Myometrial cell (primary cell): ENCODE data around the gene PCDHB12. TPM values are rescaled to one million over a fixed set of nuclear protein-coding genes. Genes with fewer than 3 reads are reported as not detected.

ENCODE experiments used
- total RNA-seq: library from RNA; depleted of rRNA; stranded (reverse); fragments of >200 nt; gene quantifications from 2 replicates; pipeline ENCODE4 v1.2.3, GENCODE V29; 2015

PCDHB12 gene
- not detected in 2 replicates for total RNA-seq

DNA sequence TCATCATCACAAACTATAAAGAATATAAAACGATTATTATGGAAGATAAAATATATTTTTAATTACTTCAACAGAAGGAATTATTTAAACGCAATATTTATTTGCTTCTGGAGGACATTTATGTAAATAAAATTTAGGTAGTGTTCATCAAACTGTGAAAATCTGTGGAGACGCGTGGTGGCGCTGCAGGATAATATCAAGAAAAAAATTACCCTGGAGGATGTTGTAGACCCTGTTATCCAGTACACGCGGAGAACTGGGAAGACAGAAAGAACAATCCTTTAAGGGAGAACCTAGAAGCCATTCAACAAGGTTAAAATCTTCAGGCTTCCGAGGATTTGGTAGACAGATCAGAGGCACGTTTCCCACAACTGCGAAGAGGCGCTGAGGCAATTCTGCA is at the start of gene PCDHB12:
Gene PCDHB12, plus strand, starts transcription at position 242 of the 400 bp plus-strand sequence. CDS start 189 bp downstream, outside the sequence.

DNA sequence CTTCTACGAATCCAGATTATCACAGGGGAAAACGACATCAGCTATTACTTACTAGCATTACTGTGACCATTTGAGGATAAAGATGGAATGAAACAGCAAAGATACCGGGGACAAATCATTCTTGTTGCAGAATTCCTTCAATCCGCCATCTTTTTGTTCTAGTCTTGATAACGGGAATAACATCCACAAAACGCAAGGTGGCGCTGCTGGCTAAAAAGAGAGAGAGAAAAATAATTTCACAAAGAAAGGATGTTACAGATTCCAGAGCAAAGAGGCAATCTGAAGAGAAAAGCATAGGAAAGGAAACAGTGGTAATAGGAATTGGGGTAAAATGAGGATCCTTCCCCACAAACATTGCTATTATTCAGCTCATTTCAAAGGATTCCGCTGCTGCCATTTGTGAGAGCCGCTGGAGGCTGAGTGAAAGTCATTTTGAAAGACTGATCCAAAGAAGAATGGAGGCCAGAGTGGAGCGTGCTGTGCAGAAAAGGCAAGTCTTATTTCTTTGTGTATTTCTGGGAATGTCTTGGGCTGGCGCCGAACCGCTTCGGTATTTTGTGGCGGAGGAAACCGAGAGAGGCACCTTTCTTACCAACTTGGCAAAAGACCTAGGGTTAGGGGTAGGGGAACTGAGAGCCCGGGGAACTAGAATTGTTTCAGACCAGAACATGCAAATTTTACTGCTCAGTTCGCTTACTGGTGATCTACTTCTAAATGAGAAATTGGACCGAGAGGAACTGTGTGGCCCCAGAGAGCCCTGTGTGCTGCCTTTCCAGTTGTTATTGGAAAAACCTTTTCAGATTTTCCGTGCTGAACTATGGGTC is 35.9 kb upstream of the PCDHB12 start, which contains the start of gene PCDHB7:
Gene PCDHB7, plus strand, starts transcription at position 264 of the 824 bp plus-strand sequence. Its CDS starts 192 bp downstream, at position 456.

DNA sequence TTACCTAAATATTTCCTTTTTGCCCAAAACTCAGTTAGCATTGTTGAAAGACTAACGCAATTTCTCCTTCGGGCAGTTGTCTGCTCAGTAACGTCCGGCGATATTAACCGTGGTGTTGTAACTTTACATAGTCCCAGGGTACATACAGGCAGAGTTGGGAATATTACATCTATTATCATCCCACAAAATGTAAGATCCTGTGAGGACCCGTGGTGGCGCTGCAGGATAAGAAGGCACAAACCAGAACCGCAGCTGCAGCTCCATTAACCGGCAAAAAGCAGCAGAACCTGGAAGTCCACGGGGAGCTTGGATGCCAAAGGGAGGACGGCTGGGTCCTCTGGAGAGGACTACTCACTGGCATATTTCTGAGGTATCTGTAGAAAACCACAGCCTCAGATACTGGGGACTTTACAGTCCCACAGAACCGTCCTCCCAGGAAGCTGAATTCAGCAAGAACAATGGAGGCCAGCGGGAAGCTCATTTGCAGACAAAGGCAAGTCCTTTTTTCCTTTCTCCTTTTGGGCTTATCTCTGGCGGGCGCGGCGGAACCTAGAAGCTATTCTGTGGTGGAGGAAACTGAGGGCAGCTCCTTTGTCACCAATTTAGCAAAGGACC is 30.8 kb upstream of the PCDHB12 start, which contains the start of gene PCDHB8:
Gene PCDHB8, plus strand, starts transcription at position 214 of the 615 bp plus-strand sequence. Its CDS starts 245 bp downstream, at position 459.

DNA sequence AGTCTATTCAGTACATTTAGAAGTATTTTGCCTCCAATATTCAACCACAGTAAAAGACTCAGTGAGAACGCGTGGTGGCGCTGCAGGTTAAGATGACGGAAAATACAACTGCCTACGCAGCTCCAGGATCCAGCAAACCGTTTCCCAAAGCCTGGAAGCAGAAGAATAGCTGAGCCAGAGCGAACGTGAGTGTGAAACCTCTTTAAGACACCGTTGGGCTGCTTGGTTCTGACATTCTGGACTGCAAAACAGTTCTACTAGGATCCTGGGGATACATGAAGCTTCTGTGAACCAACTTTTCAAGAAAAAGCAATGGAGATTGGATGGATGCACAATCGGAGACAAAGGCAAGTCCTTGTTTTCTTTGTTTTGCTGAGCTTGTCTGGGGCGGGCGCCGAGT is 26.3 kb upstream of the PCDHB12 start, which contains the start of gene PCDHB16:
Gene PCDHB16, plus strand, starts transcription at position 140 of the 400 bp plus-strand sequence. Its CDS starts 173 bp downstream, at position 313.

DNA sequence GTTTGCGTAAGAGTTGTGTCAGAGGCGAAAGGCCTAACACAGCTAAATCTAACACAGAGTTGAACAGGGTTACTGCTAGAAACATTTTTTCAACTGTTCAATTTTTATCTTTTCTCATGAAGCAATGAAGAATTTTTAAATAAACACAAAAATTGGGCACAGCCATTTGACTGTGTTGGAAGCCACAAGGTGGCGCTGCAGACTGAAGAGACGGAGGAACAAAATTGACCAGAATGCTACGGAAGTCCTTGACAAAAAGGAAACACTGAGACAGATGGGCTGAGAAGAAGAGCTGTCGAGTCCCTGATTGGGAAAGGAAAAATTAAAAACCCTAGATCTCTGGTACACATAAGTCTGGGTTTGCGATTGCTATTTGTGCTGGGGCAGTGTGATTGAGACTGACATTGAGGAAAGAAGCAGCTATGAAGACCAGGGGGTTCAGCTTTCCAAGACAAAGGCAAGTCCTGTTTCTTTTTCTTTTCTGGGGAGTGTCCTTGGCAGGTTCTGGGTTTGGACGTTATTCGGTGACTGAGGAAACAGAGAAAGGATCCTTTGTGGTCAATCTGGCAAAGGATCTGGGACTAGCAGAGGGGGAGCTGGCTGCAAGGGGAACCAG is 21.5 kb upstream of the PCDHB12 start, which contains the start of gene PCDHB9:
Gene PCDHB9, plus strand, starts transcription at position 265 of the 616 bp plus-strand sequence. Its CDS starts 158 bp downstream, at position 423.

DNA sequence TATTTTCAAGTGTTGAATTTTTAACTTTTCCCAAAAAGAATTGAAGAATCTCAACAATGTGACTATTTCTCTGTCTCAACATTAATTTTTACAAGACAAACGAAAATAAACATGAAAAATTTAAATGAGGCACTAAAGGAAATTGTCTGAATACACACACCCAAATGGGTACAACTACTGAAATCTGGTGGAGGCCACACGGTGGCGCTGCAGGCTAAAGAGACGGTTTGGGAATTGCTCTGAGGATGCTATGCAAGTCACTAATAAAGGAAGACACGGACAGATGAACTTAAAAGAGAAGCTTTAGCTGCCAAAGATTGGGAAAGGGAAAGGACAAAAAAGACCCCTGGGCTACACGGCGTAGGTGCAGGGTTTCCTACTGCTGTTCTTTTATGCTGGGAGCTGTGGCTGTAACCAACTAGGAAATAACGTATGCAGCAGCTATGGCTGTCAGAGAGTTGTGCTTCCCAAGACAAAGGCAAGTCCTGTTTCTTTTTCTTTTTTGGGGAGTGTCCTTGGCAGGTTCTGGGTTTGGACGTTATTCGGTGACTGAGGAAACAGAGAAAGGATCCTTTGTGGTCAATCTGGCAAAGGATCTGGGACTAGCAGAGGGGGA is 16.3 kb upstream of the PCDHB12 start, which contains the start of gene PCDHB10:
Gene PCDHB10, plus strand, starts transcription at position 244 of the 616 bp plus-strand sequence. Its CDS starts 200 bp downstream, at position 444.

DNA sequence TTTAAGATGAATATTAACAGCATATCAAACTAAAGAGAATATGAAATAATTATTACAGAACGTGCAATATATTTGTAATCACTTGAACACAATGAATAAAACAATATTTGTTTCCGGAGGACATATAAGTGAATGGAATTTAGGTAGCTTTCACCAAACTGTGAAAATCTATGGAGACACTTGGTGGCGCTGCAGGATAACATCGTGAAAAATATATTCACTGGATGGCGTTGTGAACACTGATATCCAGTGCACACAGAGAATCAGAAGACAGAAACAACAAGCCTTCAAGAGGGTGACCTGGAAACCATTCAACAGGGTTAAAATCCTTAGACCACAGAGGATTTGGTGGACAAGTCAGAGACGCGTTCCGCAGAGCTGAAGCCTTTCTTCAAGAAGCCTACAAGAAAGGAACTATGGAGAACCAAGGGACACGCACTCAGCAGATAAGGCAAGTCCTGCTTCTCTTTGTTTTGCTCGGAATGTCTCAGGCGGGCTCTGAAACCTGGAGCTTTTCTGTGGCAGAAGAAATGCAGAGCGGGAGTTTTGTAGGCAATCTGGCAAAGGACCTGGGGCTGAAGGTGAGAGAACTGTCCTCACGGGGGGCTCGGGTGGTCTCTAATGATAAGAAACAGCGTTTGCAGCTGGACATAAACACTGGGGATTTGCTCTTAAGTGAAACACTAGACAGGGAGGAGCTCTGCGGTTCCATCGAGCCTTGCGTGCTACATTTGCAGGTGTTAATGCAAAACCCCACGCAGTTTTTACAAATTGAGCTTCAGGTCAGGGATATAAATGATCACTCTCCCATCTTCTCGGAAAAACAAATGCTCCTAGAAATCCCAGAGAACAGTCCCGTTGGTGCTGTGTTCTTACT is 8.9 kb upstream of the PCDHB12 start, which contains the start of gene PCDHB11:
Gene PCDHB11, plus strand, starts transcription at position 269 of the 877 bp plus-strand sequence. Its CDS starts 148 bp downstream, at position 417.

DNA sequence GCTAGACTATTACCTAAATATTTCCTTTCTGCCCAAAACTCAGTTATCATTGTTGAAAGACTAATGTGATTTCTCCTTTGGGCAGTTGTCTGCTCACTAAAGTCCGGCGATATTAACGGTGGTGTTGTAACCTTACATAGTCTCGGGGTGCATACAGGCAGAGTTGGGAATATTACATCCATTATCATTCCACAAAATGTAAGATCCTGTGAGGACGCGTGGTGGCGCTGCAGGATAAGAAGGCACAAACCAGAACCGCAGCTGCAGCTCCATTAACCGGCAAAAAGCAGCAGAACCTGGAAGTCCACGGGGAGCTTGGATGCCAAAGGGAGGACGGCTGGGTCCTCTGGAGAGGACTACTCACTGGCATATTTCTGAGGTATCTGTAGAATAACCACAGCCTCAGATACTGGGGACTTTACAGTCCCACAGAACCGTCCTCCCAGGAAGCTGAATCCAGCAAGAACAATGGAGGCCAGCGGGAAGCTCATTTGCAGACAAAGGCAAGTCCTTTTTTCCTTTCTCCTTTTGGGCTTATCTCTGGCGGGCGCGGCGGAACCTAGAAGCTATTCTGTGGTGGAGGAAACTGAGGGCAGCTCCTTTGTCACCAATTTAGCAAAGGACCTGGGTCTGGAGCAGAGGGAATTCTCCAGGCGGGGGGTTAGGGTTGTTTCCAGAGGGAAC is 5.3 kb downstream of the PCDHB12 start, which contains the start of gene PCDHB13:
Gene PCDHB13, plus strand, starts transcription at position 264 of the 684 bp plus-strand sequence. Its CDS starts 205 bp downstream, at position 469.

DNA sequence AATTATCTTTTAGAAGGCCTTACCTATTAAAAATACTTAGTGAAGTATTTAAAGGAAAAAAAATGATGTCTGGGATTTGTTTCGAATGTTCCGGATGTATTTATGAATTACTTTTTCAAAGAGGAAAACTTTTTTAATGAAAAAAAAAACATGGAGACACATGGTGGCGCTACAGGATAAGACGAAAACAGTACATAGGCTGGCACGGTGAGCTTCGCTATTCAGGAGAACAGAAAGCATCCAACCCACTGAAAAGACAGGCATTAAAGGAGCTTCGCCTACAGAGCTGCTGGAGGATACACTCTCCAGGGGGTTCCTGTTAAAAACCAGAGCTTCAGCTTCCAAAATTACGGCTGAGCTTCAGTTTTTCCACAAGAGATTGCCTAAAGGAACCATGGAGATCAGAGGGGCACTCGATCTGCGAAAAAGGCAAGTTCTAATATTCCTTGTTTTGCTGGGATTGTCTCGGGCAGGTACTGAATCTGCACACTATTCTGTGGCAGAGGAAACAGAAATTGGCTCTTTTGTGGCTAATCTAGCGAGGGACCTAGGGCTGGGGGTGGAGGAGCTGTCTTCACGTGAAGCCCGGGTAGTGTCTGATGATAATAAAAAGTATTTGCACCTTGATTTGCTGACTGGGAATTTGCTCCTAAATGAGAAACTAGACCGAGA is 14.7 kb downstream of the PCDHB12 start, which contains the start of gene PCDHB14:
Gene PCDHB14, plus strand, starts transcription at position 232 of the 672 bp plus-strand sequence. Its CDS starts 163 bp downstream, at position 395.

DNA sequence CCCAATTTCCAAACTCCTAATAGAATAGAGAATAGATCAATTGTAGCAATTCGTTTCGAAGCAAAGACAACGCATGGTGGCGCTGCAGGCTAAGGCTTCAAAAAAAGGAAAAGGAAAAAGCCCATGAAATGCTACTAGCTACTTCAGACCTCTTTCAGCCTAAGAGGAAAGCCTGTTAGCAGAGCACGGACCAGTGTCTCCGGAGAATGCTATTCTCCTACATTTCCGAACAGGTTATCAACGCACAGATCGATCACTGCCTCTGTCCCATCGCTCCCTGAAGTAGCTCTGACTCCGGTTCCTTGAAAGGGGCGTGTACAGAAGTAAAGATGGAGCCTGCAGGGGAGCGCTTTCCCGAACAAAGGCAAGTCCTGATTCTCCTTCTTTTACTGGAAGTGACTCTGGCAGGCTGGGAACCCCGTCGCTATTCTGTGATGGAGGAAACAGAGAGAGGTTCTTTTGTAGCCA is 36.8 kb downstream of the PCDHB12 start, which contains the start of gene PCDHB15:
Gene PCDHB15, plus strand, starts transcription at position 146 of the 468 bp plus-strand sequence. Its CDS starts 184 bp downstream, at position 330.

Other genes starting within 250 kb of the PCDHB12 start
- not detected in 2 replicates for gene PCDHAC2, start 242.2 kb upstream of the PCDHB12 start, total RNA-seq
- gene PCDHB1, start 157.3 kb upstream of the PCDHB12 start, total RNA-seq: not detected in 2 replicates
- gene PCDHB2, start 114.1 kb upstream of the PCDHB12 start, total RNA-seq: 0.18 and 0.29 TPM in 2 replicates
- gene PCDHB3, start 108.2 kb upstream of the PCDHB12 start, total RNA-seq: 0.89 TPM in 1 of 2 replicates, not detected in the other
- gene PCDHB4, start 86.9 kb upstream of the PCDHB12 start, total RNA-seq: not detected in 2 replicates
- gene PCDHB5, start 73.5 kb upstream of the PCDHB12 start, total RNA-seq: under 0.01 TPM in 1 of 2 replicates, not detected in the other
- not detected in 2 replicates for gene PCDHB6, start 58.7 kb upstream of the PCDHB12 start, total RNA-seq
- under 0.01 and 1.4 TPM in 2 replicates for gene PCDHB7, start 36.1 kb upstream of the PCDHB12 start, total RNA-seq
- not detected in 2 replicates for gene PCDHB8, start 30.9 kb upstream of the PCDHB12 start, total RNA-seq
- gene PCDHB16, start 26.3 kb upstream of the PCDHB12 start, total RNA-seq: under 0.01 TPM in 2 replicates
- 0.18 TPM in 1 of 2 replicates, not detected in the other for gene PCDHB9, start 21.6 kb upstream of the PCDHB12 start, total RNA-seq
- 0.58 TPM in 1 of 2 replicates, not detected in the other for gene PCDHB10, start 16.4 kb upstream of the PCDHB12 start, total RNA-seq
- not detected in 2 replicates for gene PCDHB11, start 9.1 kb upstream of the PCDHB12 start, total RNA-seq
- gene PCDHB13, start 5.2 kb downstream of the PCDHB12 start, total RNA-seq: under 0.01 TPM in 1 of 2 replicates, not detected in the other
- under 0.01 and 1.7 TPM in 2 replicates for gene PCDHB14, start 14.6 kb downstream of the PCDHB12 start, total RNA-seq
- gene PCDHB15, start 36.7 kb downstream of the PCDHB12 start, total RNA-seq: 0.35 TPM in 1 of 2 replicates, not detected in the other
- gene SLC25A2, start 95.3 kb downstream of the PCDHB12 start, total RNA-seq: under 0.01 TPM in 1 of 2 replicates, not detected in the other
- 45.8 and 59.5 TPM in 2 replicates for gene TAF7, start 112.1 kb downstream of the PCDHB12 start, total RNA-seq
- gene PCDHGA1, start 121.8 kb downstream of the PCDHB12 start, total RNA-seq: 0.29 TPM in 1 of 2 replicates, not detected in the other
- 0.53 and 1.4 TPM in 2 replicates for gene PCDHGA2, start 130.0 kb downstream of the PCDHB12 start, total RNA-seq
- 0.18 TPM in 1 of 2 replicates, not detected in the other for gene PCDHGA3, start 135.1 kb downstream of the PCDHB12 start, total RNA-seq
- 0.35 TPM in 1 of 2 replicates, not detected in the other for gene PCDHGB1, start 141.4 kb downstream of the PCDHB12 start, total RNA-seq
- 0.58 and 2.1 TPM in 2 replicates for gene PCDHGA4, start 146.3 kb downstream of the PCDHB12 start, total RNA-seq
- gene PCDHGB2, start 151.3 kb downstream of the PCDHB12 start, total RNA-seq: 0.53 and 0.86 TPM in 2 replicates
- gene PCDHGA5, start 155.4 kb downstream of the PCDHB12 start, total RNA-seq: 0.29 and 0.89 TPM in 2 replicates
- 0.58 and 0.71 TPM in 2 replicates for gene PCDHGB3, start 161.5 kb downstream of the PCDHB12 start, total RNA-seq
- 0.86 and 1.4 TPM in 2 replicates for gene PCDHGA6, start 165.2 kb downstream of the PCDHB12 start, total RNA-seq
- gene PCDHGA7, start 174.0 kb downstream of the PCDHB12 start, total RNA-seq: 0.89 and 2.0 TPM in 2 replicates
- 3.9 and 4.6 TPM in 2 replicates for gene PCDHGB4, start 179.0 kb downstream of the PCDHB12 start, total RNA-seq
- 0.71 and 0.86 TPM in 2 replicates for gene PCDHGA8, start 183.9 kb downstream of the PCDHB12 start, total RNA-seq
- gene PCDHGB5, start 189.2 kb downstream of the PCDHB12 start, total RNA-seq: 6.7 and 7.2 TPM in 2 replicates
- 0.86 and 1.9 TPM in 2 replicates for gene PCDHGA9, start 194.1 kb downstream of the PCDHB12 start, total RNA-seq
- 0.29 and 0.89 TPM in 2 replicates for gene PCDHGB6, start 199.3 kb downstream of the PCDHB12 start, total RNA-seq
- gene PCDHGA10, start 204.3 kb downstream of the PCDHB12 start, total RNA-seq: 4.3 and 4.6 TPM in 2 replicates
- gene PCDHGB7, start 209.0 kb downstream of the PCDHB12 start, total RNA-seq: 4.3 and 6.0 TPM in 2 replicates
- gene PCDHGA11, start 212.3 kb downstream of the PCDHB12 start, total RNA-seq: 5.3 and 8.4 TPM in 2 replicates
- 14.9 and 15.6 TPM in 2 replicates for gene PCDHGA12, start 221.8 kb downstream of the PCDHB12 start, total RNA-seq